GM21529 (cell line): Measurements from ENCODE around the gene PPP2R2B.

ENCODE experiments used
- ATAC-seq: cut with Tn5 transposase; IDR thresholded peaks from one replicate; pipeline ENCODE4 v1.9.1; 2021; ENCODE audit not compliant: unreplicated experiment

Gene PPP2R2B

DNA sequence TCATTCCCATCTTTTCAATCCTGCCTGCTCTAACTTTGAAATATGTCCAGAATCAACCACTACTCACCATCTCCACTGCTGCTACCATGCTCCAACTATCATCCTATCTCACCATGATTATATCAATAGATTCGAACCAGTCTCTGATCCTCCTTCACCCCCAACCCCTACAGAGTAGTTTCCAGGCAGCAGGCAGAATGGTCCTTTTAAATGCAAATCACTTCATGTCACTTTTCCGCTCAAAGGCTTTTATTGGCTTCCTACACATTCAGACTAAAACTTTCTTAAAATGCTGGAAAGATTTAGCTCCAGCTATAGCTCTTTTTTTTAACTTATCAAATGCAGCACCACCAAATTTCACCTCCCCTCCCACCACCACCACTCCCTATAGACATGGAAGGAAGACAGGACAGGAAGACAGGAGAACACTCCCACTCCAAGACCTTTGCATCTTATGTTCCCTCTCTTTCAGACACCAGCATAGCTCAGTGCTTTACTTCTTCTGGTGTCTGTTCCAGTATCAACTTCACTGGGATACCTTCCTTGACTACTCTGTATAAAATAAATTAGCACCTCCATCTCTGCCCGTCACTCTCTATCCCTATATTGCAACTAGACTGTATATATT is 9.9 kb upstream of the PPP2R2B start:
- ATAC-seq: no peak

DNA sequence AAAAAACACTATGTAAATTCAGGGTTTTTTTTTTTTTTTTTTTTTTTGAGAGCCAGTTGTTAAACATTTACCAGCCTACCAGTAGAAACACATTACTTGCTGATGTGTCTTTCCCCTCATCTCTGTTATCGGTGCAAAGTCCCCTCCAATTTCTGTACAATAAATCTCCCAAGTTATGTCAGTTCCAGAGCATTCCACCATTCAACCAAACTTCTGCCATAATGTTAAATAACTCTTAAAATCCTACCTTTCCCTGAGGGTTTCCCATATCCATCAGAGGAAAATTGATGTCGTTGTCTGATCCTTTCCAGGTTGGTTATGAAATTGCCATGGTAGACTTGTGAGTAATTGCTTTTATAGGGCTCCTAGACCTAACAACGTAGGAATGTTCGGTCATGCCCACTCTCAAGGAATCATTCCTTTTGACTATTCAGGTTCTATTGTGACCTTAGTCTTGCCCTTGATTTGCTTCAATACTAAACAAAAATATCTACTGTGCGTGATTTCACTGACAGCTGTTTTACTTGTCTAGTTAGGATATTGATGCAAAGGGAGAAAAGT is 5.6 kb upstream of the PPP2R2B start:
- ATAC-seq: no peak

DNA sequence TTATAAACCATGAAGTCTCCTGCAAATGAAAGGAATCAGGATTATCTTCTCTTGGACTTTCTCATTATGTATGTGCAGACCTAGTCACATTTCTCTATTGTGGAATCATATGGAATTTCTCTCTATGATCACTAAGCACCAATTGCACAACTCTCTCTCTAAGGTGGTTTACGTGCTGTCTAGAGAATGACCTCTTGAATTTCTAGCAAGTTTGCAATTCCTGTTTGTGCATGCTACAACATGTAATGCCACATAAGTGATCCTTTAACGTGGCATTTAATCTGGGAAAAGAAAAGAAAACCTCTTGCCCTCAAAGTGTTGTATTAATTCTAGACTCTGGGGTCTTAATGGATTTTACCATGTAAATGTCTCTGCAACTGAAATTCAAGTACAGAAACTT is 5.0 kb upstream of the PPP2R2B start:
- ATAC-seq: no peak

DNA sequence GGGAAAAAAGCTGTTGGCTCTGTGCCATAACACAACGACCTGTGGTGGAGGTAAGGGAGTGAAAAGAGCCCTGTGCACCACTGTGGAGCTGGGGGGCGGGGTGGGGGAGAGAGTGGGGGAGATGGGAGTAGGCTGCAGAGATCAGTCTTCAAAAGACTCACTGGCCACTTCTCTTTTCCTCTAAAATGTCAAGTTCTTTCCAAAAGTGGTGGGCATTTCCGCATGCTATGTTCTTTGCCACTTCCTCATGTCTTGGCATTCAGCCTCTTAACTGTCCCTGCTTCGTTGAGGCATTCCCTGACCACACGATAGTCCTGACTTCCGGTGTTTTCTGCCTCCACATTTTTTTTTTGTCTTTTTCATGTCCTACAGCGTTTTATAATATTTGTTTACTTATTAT is 2.4 kb upstream of the PPP2R2B start:
- no peak for ATAC-seq

DNA sequence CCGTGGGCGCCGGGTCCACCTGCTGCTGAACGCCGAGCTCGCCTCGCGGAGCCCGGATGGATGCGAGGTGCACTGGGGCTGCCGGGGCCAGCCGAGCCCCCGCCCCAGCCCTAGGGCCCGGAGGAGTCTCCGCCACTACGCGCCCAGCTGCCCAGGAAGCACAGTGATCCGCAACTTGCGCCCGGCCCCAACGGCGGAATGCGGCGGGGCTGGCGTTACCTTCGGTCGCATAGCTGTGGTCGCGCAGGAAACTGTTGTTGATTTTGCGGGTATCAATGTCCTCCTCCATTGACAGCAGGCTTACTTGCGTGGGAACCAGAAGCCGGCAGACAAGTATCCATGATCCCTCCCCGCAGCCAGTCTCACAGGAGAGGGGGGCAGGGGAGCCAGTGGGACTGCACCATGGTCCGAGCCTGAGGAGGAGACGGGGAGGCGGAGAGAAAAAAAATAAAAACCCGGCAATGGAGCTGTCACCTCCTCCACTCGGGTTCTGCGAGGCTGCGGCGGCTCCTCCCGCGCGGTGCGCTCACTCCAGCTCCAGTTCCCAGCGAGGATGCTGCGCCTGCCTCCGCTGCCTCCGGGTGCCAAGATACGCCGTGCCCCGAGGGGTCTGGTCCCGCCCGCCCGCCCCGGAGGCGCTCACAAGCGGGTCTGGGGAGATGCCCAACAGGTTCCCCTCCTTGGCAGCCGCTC is 628 bp downstream of the PPP2R2B start:
- ATAC-seq: no peak

DNA sequence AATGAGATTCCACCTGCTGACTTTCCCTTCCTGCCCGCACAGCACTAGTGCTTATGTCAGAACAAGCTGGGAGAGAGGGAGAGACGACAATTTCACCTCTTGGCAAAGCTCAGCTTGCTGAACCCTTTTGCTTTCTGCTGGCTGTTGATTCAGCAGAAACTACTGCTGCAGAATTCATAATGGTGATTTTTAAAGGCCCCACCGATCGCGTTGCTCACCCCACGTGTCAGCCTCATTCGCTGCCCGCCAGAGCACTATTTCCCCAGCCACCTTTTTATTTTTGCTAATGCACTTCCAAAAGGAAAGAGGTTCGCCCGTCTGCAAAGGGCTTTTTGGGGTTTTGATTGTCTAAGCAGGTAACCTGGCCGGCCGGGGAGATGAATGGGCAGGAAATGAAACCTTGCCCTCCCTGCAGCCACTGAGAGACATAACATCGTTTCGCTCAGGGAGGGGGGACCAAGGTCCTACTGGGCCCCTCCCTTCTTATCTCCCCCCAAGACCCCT is 1.3 kb downstream of the PPP2R2B start:
- ATAC-seq: no peak

DNA sequence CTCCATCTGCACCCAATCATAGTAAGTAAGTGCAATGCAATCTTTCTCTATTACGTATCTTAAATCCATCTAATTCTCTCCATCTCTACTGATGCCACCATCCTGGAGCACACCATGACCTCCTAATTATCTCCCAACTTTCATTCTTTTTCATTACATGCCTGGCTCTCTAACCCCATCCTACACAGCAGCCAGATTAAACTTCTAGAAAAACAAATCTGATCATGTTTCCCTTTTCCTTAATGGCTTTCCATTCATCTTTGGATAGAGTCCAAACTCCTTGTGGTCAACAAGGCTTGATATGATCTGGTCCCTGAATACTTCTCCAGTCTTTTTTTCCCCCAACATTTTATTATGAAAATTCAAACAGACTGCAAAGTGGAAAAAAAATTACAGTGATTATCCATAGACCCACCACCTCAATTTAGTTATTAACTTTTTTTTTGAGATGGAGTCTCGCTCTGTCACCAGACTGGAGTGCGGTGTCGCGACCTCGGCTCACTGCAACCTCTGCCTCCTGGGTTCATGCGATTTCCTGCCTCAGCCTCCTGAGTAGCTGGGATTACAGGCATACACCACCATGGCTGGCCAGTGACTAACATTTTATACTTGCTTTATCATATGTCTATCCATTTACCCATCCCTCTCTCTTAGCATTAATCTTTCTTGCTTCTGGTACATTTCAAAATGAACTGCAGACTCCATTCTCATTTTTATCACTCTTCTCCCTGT is 5.2 kb downstream of the PPP2R2B start:
- no peak for ATAC-seq

DNA sequence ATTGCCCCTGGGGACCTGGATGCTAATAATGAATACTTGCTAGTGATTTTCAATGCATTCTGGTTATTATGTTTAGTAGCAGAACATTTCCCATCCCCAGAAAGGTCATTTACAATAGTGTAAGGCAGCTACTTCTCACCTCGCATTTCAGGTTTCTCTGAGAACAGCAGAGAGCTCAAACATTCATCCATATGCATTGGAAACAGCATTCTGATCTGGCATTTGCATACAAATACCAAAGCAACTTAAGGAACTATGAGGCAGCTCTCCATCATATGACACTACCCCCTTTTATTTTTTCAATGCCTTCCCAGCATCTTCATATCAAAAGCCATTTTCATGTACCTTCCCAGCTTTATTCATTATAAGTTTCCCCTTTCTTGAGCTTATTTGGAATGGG is 6.4 kb downstream of the PPP2R2B start:
- ATAC-seq: no peak

DNA sequence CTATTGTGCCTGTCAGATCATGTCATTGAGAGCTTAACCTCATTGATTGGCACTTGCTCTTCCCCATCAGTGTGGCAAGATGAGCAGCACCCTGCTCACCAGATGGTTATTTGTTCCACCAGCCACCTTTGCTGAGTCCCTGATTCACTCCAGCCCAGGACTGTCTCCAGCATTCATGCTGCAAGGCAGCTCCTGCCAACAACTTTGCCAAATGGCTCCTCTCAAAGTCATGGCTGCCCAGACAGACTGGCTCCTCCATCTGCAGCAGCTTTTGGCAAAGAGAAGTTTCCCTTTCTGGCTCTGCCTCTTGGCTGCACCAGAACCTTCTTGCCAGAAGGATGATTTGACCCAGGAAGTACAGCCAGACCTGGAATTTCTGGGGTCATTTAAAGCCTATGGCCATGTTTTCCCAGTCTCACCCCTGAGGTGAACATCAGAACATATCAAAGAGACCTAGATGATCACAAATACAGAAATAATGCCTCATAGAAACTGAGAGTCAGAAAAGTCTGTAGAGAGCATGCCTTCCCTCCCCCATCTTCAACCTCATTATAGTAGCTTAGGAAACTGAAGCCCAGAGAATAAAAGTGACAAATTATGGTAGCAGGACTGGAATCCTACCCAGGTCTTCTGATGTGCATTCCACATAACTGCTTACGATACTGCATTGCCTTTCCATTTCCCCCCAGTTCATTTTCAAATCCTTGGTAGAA is 10.4 kb downstream of the PPP2R2B start:
- no peak for ATAC-seq

DNA sequence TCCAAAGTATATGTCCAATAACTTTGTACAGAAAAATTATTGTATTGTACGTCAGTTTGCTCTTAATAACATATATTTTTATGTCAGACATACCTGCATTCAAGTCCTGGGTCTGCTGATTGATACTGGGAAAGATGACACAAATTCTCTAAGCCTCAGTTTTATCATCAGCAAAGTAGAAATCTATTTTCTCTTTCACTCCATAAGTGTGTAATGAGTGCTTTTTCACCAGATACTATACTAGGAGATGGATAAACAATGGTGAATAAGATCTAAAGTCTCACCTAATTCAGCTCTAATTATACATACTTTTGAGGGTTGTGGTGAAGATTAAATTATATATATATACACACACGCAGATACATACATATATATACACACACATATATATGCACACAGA is 12.3 kb downstream of the PPP2R2B start:
- ATAC-seq: no peak

DNA sequence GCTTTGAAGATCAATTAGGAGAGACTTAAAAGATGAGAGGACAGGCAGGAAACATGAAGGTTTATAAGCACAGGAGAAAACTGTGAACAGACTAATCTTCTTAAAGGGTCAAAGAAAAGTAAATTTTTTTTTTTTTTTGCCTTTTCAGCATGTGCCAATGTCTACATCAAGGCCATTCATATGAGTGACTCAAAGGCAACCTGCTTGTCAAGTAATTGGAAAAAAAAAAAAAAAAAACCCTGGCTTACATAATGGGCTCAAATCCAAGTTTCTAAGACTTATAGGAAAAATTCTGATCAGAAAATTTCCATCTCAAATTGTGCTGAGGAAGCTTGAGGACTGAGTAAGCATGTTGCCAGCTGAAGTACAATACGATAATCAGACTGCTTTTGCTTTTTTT is 15.9 kb downstream of the PPP2R2B start:
- ATAC-seq: no peak

DNA sequence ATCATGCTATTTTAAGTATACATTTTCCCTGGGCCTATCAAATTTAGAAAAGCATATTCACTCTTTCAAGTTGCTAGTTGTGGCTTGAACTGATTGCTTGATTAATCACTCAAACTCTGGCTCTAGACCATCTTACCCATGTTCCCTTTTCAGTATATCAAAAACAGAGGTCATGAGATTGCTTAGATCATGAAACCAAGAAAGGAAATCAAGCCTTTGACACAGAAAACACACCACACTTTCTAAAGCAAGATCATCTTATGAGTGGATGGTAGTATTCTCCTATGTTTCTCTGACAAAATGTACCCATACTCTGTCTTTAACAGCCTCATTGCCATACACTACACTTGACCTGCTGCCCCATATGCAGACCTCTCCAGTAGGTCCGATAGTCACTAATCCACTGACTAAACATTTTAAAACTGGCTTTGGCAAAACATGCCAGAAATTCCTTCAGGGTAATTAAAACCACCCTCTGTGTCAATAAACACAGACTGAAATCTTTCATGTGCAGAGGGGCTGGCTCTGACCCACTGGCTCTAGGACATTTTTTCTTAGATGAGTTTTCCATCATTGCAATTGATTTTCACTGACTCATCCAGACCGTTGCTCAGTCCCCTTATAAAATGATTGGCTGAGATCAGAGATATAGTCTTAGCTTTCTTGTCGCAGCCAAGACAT is 18.2 kb downstream of the PPP2R2B start:
- ATAC-seq: no peak

DNA sequence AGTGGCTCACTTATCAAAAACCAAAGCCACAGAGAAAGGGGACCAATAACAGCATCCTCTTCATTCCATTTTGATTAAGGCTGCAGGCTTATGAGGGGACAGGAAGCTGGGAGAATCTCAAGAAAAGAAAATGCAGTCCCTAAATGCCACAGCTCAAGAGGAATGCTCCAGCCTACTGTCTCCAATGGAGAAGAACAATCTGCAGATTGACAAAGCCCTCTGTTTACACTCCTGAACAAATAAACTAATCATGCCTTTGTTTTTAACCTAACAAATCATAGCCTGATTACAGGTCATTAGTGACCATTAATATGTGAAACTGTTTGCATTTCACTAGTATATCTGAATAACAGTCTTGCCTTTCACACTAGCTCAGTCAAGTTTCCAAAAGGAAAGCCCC is 26.5 kb downstream of the PPP2R2B start:
- no peak for ATAC-seq

DNA sequence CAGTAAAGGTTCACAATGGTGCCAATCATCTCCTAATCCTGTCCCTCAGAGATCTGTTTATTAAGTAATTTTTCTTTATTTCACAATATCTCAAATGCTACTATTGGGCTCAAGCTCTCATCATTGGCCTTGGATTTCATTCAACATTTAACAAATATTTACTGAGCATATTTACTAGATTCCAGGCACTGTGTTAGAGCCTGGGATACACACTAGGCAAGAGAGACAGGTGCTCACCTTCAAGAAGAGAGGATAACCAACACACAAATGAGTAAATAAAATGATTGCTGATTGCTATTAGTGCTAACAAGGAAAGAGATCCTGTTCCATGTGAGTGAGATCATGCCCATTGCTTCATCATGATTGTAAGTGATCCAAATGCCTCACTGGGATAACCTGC is 27.4 kb downstream of the PPP2R2B start:
- ATAC-seq: no peak

DNA sequence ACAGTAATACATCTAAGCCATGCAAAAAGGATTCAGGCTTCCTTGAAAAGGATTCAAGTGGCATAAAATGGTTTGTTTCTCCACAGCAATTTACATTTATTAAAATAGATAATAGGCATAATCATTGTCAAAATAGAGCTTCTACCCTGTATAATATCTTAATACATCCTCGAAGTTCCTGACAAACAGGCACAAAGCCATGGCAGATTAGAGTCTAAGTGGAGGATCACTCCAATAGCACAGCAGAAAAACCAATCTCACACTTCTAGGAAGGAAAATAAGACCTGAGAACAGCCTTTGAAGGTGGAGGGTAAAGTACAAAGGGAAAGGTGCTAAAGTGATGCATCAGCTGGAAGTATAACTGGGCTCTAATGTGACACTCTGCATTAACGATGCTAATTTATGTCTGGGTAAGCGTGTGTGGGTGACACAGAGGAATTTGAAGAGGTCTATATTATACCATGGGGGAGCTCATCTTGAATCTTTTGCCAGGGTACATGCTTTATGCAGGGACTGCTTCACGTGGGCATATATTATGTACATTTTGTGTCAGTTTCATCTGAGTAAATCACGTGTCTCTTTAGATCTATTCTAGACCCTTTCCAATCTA is 28.8 kb downstream of the PPP2R2B start:
- no peak for ATAC-seq

DNA sequence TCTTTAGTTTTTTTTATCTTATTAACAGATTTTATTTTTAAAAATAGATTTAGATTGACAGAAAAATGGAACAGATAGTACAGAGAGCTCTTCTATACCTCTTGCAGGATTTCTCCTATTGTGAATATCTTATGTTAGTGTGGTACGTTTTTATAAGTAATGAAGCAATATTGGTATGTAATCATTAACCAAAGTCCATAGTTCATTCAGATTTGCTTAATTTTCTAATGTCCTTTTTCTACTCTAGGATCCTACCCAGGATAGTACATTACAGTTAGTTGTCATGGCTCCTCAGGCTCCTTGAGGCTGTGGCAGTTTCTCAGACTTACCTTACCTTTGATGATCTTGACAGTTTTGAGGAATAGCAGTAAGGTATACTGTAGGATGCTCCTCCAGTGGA is 30.4 kb downstream of the PPP2R2B start:
- ATAC-seq: no peak

DNA sequence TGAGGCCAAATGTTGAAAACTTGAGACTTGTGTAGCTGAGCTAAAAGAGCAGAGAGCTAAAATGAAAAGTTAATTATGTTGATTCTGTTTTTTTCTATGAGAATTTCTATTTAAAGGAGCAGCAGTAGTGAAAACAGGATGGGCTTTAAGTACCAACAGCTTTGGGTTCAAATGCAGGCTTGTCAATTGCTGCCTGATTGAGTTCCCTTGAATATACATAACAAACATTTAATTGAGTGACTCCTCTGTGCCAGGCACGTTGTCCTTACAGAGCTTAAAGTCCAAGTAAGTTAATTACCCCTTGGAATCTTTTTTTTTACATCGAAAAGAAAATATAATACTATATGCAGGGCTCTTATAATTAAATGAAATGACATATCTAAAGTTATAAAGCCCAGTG is 38.5 kb downstream of the PPP2R2B start:
- no peak for ATAC-seq

DNA sequence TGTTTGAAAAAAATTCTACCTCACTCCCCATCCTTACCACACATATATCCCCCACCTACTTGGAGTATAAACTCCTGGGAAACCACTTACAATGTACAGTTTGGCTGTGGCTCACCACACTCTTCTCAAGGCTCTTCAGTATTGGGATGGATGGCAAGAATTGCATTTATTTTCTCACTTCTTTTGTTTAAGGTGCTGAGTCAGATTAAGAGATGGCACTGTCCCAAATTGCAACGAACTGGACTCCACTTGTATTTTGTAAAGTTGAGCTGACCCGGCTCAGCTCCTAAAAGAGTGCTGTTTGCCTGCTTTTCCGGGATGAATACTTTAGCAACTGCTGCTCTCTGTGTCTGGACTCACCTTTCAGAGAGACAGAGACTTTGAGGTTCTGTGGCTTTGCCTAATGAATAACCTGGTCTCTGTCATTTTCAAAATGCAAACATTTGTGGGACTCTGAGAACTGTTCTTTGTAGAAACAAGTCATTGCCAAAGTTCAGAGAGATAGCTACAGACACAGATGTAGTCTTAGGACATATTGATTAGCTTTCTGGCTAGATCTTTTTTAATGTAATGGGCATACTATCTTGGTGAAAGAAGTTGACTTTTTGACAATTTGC is 42.2 kb downstream of the PPP2R2B start:
- no peak for ATAC-seq

DNA sequence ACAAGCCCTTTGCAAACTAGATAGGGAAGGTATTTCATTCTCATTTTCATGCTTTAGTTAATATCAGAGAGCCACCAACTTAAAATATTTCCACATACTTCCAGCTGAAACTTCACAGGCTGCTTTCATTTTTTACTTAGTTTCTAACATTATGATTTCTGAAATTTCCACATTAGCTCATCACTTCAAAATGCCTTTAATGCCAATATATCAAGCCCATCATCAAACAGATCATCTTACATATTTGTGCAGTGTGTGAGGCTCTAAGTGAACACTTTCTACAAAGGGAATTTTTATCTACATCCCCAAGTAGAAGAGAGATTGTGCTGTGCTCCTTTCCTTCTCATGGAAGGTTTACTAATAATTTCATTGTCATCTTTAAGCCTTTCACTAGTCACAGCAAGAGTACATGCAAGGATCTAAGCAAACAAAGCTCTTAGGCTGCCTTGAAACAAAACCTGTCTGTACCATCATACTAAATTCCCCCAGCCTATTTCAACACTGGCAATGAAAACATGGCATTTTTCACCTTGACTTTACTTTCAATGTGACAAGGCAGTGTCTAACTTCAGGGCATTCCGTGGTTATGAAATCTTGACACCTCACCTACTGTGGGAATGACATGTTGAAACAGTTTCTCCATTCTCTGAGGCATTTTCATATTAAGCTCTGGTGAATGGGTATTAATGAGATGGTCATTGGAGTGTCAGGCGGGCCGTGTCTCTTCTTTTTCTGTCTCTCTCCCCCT is 45.4 kb downstream of the PPP2R2B start:
- no peak for ATAC-seq
